ENCODE measurements around the gene SLC43A1. TPM values are rescaled to one million over a fixed set of nuclear protein-coding genes. Genes with fewer than 3 reads are reported as not detected.

Gene SLC43A1
- total and polyA plus RNA-seq, 4 donors = 85.6 to 171 (median 107) TPM

- TF ChIP-seq JUND (IDR thresholded peaks at IDR 0.05) (no peak), SP1 (IDR thresholded peaks at IDR 0.05) (peak; percentile 64)
- TF ChIP-seq, protein P1, sequence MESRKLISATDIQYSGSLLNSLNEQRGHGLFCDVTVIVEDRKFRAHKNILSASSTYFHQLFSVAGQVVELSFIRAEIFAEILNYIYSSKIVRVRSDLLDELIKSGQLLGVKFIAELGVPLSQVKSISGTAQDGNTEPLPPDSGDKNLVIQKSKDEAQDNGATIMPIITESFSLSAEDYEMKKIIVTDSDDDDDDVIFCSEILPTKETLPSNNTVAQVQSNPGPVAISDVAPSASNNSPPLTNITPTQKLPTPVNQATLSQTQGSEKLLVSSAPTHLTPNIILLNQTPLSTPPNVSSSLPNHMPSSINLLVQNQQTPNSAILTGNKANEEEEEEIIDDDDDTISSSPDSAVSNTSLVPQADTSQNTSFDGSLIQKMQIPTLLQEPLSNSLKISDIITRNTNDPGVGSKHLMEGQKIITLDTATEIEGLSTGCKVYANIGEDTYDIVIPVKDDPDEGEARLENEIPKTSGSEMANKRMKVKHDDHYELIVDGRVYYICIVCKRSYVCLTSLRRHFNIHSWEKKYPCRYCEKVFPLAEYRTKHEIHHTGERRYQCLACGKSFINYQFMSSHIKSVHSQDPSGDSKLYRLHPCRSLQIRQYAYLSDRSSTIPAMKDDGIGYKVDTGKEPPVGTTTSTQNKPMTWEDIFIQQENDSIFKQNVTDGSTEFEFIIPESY (IDR thresholded peaks at IDR 0.05) = no peak
Measured at GRCh38 chr11:57480409-57481137, 34.9 kb downstream of the SLC43A1 start (continued).

DNA sequence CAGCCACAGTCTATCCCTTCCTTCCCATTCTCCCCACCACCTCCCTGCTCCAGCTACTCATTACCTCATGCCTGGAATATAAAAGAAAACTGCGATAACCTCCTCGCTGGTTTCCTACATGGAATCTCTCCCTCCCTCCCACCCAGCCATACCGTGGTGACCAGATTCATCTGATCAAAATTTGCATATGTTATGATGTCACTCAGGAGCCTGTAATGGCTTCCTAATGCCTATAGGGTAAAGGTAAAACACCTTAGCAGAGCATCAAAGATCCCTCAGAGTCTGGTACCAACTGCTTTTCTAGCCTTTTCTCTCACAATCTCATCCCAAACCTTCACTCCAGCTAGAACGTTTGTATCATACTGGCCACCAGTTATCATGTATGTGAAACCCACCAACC, 35.6 kb downstream of the SLC43A1 start:
- WGBS = 47% methylated on average over 4 of the region's 4 CpGs
- peaks cover 10 to 63% (median 32%) of the 10 kb centered on the region in 4 donors for H3K4me1 ChIP-seq (ENCODE audit: control insufficient read depth in 4 of 4, insufficient read depth in 4 of 4, low read length in 3 of 4)
- H3K27ac ChIP-seq (ENCODE audit: low read depth in 1 of 2, low read length in 2 of 2) = peak overlapping the region; percentile 40 to 51
- no peak for DNase-seq (ENCODE audit: low spot score)
- H3K27me3 ChIP-seq (ENCODE audit: control insufficient read depth in 4 of 4, insufficient read depth in 4 of 4, low read length in 3 of 4) = no peaks in the 10 kb centered on the region
- peaks cover 3 to 14% (median 6%) of the 10 kb centered on the region in 4 donors for H3K36me3 ChIP-seq (ENCODE audit: control insufficient read depth in 4 of 4, insufficient read depth in 3 of 4, low read depth in 1 of 4, low read length in 3 of 4)
- H3K9me3 ChIP-seq (ENCODE audit: control insufficient read depth in 4 of 4, low read length in 3 of 4) = no peaks in the 10 kb centered on the region
- no peak for TF ChIP-seq FOXA2 (IDR thresholded peaks at IDR 0.05)
- no peak for TF ChIP-seq NR2F2 (IDR thresholded peaks at IDR 0.05)
- TF ChIP-seq HNF4A (conservative IDR thresholded peaks at IDR 0.05) = no peak
- TF ChIP-seq, protein P2, sequence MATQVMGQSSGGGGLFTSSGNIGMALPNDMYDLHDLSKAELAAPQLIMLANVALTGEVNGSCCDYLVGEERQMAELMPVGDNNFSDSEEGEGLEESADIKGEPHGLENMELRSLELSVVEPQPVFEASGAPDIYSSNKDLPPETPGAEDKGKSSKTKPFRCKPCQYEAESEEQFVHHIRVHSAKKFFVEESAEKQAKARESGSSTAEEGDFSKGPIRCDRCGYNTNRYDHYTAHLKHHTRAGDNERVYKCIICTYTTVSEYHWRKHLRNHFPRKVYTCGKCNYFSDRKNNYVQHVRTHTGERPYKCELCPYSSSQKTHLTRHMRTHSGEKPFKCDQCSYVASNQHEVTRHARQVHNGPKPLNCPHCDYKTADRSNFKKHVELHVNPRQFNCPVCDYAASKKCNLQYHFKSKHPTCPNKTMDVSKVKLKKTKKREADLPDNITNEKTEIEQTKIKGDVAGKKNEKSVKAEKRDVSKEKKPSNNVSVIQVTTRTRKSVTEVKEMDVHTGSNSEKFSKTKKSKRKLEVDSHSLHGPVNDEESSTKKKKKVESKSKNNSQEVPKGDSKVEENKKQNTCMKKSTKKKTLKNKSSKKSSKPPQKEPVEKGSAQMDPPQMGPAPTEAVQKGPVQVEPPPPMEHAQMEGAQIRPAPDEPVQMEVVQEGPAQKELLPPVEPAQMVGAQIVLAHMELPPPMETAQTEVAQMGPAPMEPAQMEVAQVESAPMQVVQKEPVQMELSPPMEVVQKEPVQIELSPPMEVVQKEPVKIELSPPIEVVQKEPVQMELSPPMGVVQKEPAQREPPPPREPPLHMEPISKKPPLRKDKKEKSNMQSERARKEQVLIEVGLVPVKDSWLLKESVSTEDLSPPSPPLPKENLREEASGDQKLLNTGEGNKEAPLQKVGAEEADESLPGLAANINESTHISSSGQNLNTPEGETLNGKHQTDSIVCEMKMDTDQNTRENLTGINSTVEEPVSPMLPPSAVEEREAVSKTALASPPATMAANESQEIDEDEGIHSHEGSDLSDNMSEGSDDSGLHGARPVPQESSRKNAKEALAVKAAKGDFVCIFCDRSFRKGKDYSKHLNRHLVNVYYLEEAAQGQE (IDR thresholded peaks at IDR 0.05) = no peak
- TF ChIP-seq, protein P3, sequence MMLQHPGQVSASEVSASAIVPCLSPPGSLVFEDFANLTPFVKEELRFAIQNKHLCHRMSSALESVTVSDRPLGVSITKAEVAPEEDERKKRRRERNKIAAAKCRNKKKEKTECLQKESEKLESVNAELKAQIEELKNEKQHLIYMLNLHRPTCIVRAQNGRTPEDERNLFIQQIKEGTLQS (IDR thresholded peaks at IDR 0.05) = no peak
- no peak for TF ChIP-seq FOXA1 (IDR thresholded peaks at IDR 0.05)
- TF ChIP-seq, protein P1 (IDR thresholded peaks at IDR 0.05) = no peak
- no peak for TF ChIP-seq RXRA (IDR thresholded peaks at IDR 0.05)
- no peak for TF ChIP-seq YY1 (IDR thresholded peaks at IDR 0.05)
- no peak overlapping the region for H3K9ac ChIP-seq (ENCODE audit: low read depth in 1 of 2, low read length in 2 of 2)
- H3K4me3 ChIP-seq (ENCODE audit: low read depth in 1 of 3, low read length in 3 of 3) = no peak overlapping the region

All from liver (tissue), 9 donors.